ENCODE measurements around the gene ARMC2. TPM values are rescaled to one million over a fixed set of nuclear protein-coding genes. Genes with fewer than 3 reads are reported as not detected.
A peak's percentile ranks its signal among the peaks of the same experiment; 100 is the strongest.

The ARMC2 gene
- polyA plus RNA-seq, 3 donors, result 1.7 to 7.4 (median 3.5) TPM

GRCh38 chr6:108839083-108839642 lies 9.1 kb upstream of the ARMC2 start:
- H3K4me3 Mint-ChIP-seq, result peak overlapping the region in 1 of 2 donors; percentile 79
- H3K27ac Mint-ChIP-seq, result peak overlapping the region in 2 of 7 donors; percentile 15 to 36

GRCh38 chr6:108840919-108841318 lies 7.3 kb upstream of the ARMC2 start:
- Histone ChIP-seq H3K9me3 (replicated peaks in 1 of 2; ENCODE audit: control insufficient read depth in 1 of 2, insufficient read depth in 1 of 2, low read length in 2 of 2) (no peaks in the 10 kb centered on the region), H3K79me2 (ENCODE audit: insufficient read depth, low read length) (no peaks in the 10 kb centered on the region), H3K27ac (ENCODE audit: low read depth in 1 of 2, low read length in 2 of 2) (peak overlapping the region; percentile 87 to 91), H3K9ac (ENCODE audit: insufficient read depth, low read length, poor library complexity, severe bottlenecking) (peak overlapping the region; percentile 42), H3K4me3 (replicated peaks in 1 of 3; ENCODE audit: low read depth in 2 of 3, low read length in 3 of 3) (peak overlapping the region in 1 of 3 experiments; percentile 45), H2AFZ (ENCODE audit: insufficient read depth, low read depth, low read length, poor library complexity, severe bottlenecking) (no peak overlapping the region), H3K27me3 (ENCODE audit: control insufficient read depth in 2 of 2, insufficient read depth in 2 of 2, low read length in 2 of 2) (peaks cover 0 to 20% of the 10 kb centered on the region in 2 donors), H4K20me1 (ENCODE audit: insufficient read depth, low read length) (no peaks in the 10 kb centered on the region), H3K36me3 (replicated peaks in 1 of 2; ENCODE audit: control insufficient read depth in 1 of 2, insufficient read depth in 2 of 2, low read length in 2 of 2) (no peaks in the 10 kb centered on the region), H3K4me2 (replicated peaks; ENCODE audit: extremely low read depth, low read length, poor library complexity, severe bottlenecking) (peak overlapping the region; percentile 55), H3K4me1 (ENCODE audit: control insufficient read depth in 1 of 2, insufficient read depth in 2 of 2, low read length in 2 of 2) (peaks cover 40 to 54% of the 10 kb centered on the region in 2 donors)
- Mint-ChIP-seq H3K27me3 (ENCODE audit: low read depth in 3 of 3) (peaks cover 21 to 27% (median 22%) of the 10 kb centered on the region in 3 donors), H3K4me3 (peak overlapping the region in 1 of 2 donors; percentile 79), H3K4me1 (peaks cover 59% of the 10 kb centered on the region), H3K9me3 (peaks cover 0 to 4% (median 0%) of the 10 kb centered on the region in 7 donors), H3K27ac (peak overlapping the region; percentile 95 to 99 (median 97)), H3K36me3 (peaks cover 0 to 5% of the 10 kb centered on the region in 2 donors)
- 95% methylated on average over 2 of the region's 4 CpGs for WGBS (ENCODE audit: insufficient coverage)
- TF ChIP-seq, protein P1, sequence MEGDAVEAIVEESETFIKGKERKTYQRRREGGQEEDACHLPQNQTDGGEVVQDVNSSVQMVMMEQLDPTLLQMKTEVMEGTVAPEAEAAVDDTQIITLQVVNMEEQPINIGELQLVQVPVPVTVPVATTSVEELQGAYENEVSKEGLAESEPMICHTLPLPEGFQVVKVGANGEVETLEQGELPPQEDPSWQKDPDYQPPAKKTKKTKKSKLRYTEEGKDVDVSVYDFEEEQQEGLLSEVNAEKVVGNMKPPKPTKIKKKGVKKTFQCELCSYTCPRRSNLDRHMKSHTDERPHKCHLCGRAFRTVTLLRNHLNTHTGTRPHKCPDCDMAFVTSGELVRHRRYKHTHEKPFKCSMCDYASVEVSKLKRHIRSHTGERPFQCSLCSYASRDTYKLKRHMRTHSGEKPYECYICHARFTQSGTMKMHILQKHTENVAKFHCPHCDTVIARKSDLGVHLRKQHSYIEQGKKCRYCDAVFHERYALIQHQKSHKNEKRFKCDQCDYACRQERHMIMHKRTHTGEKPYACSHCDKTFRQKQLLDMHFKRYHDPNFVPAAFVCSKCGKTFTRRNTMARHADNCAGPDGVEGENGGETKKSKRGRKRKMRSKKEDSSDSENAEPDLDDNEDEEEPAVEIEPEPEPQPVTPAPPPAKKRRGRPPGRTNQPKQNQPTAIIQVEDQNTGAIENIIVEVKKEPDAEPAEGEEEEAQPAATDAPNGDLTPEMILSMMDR (IDR thresholded peaks at IDR 0.05), result no peak
- DNase-seq, result no peak
- intact Hi-C loops (cut with micrococcal nuclease), result no loop called here

More at GRCh38 chr6:108839083-108839642, 9.1 kb upstream of the ARMC2 start:
- Histone ChIP-seq H3K4me1 (ENCODE audit: control insufficient read depth in 1 of 2, insufficient read depth in 2 of 2, low read length in 2 of 2) (peaks cover 40 to 50% of the 10 kb centered on the region in 2 donors), H2AFZ (ENCODE audit: insufficient read depth, low read depth, low read length, poor library complexity, severe bottlenecking) (no peak overlapping the region), H4K20me1 (ENCODE audit: insufficient read depth, low read length) (no peaks in the 10 kb centered on the region), H3K9me3 (replicated peaks in 1 of 2; ENCODE audit: control insufficient read depth in 1 of 2, insufficient read depth in 1 of 2, low read length in 2 of 2) (no peaks in the 10 kb centered on the region), H3K4me3 (replicated peaks in 1 of 3; ENCODE audit: low read depth in 2 of 3, low read length in 3 of 3) (no peak overlapping the region), H3K4me2 (replicated peaks; ENCODE audit: extremely low read depth, low read length, poor library complexity, severe bottlenecking) (no peak overlapping the region), H3K9ac (ENCODE audit: insufficient read depth, low read length, poor library complexity, severe bottlenecking) (no peak overlapping the region), H3K27ac (ENCODE audit: low read depth in 1 of 2, low read length in 2 of 2) (no peak overlapping the region), H3K36me3 (replicated peaks in 1 of 2; ENCODE audit: control insufficient read depth in 1 of 2, insufficient read depth in 2 of 2, low read length in 2 of 2) (no peaks in the 10 kb centered on the region), H3K79me2 (ENCODE audit: insufficient read depth, low read length) (no peaks in the 10 kb centered on the region), H3K27me3 (ENCODE audit: control insufficient read depth in 2 of 2, insufficient read depth in 2 of 2, low read length in 2 of 2) (peaks cover 0 to 20% of the 10 kb centered on the region in 2 donors)
- intact Hi-C loops (cut with micrococcal nuclease), result loop anchor here (5.0 kb wide), 2 partner anchors 53 to 282 kb away; no protein-coding TSS in a partner anchor
- DNase-seq, result no peak
- H3K4me1 Mint-ChIP-seq, result peaks cover 58% of the 10 kb centered on the region
- H3K27me3 Mint-ChIP-seq (ENCODE audit: low read depth in 3 of 3), result peaks cover 25 to 34% (median 26%) of the 10 kb centered on the region in 3 donors
- WGBS (ENCODE audit: insufficient coverage), result 90% methylated on average over 5 of the region's 9 CpGs
- peaks cover 0 to 6% of the 10 kb centered on the region in 2 donors for H3K36me3 Mint-ChIP-seq
- H3K9me3 Mint-ChIP-seq, result peaks cover 0 to 4% (median 0%) of the 10 kb centered on the region in 7 donors
- TF ChIP-seq, protein P1 (IDR thresholded peaks at IDR 0.05), result no peak

Data from CD14-positive monocyte (primary cell).